ENCODE data around the gene UPK1A. TPM values are rescaled to one million over a fixed set of nuclear protein-coding genes. Genes with fewer than 3 reads are reported as not detected.
A peak's percentile ranks its signal among the peaks of the same experiment; 100 is the strongest.

Gene UPK1A
- total RNA-seq, 1 experiment from 2014 or later, result 0.69 TPM

DNA sequence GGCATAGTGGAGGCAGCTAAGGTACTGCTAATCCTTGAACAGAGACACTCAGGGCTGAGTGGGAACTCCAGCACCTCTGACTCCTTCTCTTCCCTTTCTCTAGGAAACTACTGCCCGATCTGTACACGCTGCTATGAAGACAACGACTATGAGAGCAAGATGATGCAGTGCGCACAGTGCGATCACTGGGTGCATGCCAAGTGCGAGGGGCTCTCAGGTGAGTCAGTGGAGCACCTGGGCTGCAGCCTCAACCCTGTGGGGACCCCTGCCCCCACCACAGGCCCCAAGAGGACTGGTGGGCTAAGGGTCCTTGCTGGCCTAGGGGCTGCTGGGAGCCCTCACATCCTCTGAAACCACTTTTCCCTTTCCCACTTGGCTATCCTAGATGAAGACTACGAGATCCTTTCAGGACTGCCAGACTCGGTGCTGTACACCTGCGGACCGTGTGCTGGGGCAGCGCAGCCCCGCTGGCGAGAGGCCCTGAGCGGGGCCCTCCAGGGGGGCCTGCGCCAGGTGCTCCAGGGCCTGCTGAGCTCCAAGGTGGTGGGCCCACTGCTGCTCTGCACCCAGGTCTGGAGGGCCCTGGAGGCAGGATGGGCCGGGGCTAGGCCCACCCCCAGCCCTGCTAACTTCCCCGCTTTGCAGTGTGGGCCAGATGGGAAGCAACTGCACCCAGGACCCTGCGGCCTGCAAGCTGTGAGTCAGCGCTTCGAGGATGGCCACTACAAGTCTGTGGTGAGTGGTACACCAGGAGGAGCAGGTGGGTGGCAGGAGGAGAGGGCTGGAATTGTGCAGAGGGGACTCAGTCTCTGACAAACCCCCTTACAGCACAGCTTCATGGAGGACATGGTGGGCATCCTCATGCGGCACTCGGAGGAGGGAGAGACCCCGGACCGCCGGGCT lies 61.0 kb downstream of the UPK1A start:
- ChIA-PET CTCF (no interaction called here), RAD21 (ENCODE audit: low non-redundant PET in 1 of 2, low total read pairs in 2 of 2, uncharacterized antibody in 2 of 2, unreplicated experiment in 2 of 2) (no interaction called here), POLR2A (interaction anchor here (1.1 kb wide), 1 partner anchor 14 kb away, joined by 3 read pairs; no protein-coding TSS in a partner anchor)
- Histone ChIP-seq H3K9me3 (ENCODE audit: control insufficient read depth in 1 of 2, insufficient read depth in 1 of 2, low read depth in 1 of 2, low read length in 2 of 2) (no peaks in the 10 kb centered on the region), H4K20me1 (ENCODE audit: insufficient read depth) (no peaks in the 10 kb centered on the region), H3K9ac (ENCODE audit: low read length) (no peak overlapping the region), H3K79me2 (ENCODE audit: insufficient read depth, low read length) (no peaks in the 10 kb centered on the region; the same call in 1 of the 2 replicates), H2AFZ (ENCODE audit: low read depth, low read length, poor library complexity, severe bottlenecking) (no peak overlapping the region), H3K27ac (ENCODE audit: low read depth, low read length) (no peak overlapping the region), H3K4me3 (replicated peaks in 1 of 2; ENCODE audit: low read depth in 1 of 2, low read length in 2 of 2) (no peak overlapping the region), H3K9me2 (ENCODE audit: insufficient read depth) (no peaks in the 10 kb centered on the region), H3K4me1 (ENCODE audit: control insufficient read depth in 1 of 2, insufficient read depth in 2 of 2, low read length in 2 of 2) (no peaks in the 10 kb centered on the region), H3K27me3 (ENCODE audit: insufficient read depth, low read length) (no peaks in the 10 kb centered on the region), H3K4me2 (ENCODE audit: low read length) (no peak overlapping the region), H3K36me3 (ENCODE audit: control insufficient read depth in 1 of 2, insufficient read depth in 2 of 2, low read length in 2 of 2) (peaks cover 68 to 79% of the 10 kb centered on the region in 2 experiments)
- intact Hi-C loops (cut with micrococcal nuclease), result no loop called here
- TF ChIP-seq, protein P1, sequence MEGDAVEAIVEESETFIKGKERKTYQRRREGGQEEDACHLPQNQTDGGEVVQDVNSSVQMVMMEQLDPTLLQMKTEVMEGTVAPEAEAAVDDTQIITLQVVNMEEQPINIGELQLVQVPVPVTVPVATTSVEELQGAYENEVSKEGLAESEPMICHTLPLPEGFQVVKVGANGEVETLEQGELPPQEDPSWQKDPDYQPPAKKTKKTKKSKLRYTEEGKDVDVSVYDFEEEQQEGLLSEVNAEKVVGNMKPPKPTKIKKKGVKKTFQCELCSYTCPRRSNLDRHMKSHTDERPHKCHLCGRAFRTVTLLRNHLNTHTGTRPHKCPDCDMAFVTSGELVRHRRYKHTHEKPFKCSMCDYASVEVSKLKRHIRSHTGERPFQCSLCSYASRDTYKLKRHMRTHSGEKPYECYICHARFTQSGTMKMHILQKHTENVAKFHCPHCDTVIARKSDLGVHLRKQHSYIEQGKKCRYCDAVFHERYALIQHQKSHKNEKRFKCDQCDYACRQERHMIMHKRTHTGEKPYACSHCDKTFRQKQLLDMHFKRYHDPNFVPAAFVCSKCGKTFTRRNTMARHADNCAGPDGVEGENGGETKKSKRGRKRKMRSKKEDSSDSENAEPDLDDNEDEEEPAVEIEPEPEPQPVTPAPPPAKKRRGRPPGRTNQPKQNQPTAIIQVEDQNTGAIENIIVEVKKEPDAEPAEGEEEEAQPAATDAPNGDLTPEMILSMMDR (IDR thresholded peaks at IDR 0.05 in 2 of 3, conservative IDR thresholded peaks at IDR 0.05 in 1 of 3; ENCODE audit: borderline replicate concordance in 1 of 3, insufficient read depth in 1 of 3, low read depth in 2 of 3, low read length in 2 of 3), result no peak
- TF ChIP-seq, protein P2, sequence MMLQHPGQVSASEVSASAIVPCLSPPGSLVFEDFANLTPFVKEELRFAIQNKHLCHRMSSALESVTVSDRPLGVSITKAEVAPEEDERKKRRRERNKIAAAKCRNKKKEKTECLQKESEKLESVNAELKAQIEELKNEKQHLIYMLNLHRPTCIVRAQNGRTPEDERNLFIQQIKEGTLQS (IDR thresholded peaks at IDR 0.05), result no peak
- BruUV-seq (replicated peaks), result no TSS peak
- no peak for DNase-seq (ENCODE audit: low read depth, low spot score)
- ATAC-seq, result 0 out of 2 replicates have a peak, but pooled peaks have one; percentile 12

Other genes with a start within 250 kb of the UPK1A start
- not detected for gene FFAR2, start 218.3 kb upstream of the UPK1A start, total RNA-seq (2021; ENCODE audit: unreplicated experiment)
- 0.74 TPM for gene KRTDAP, start 176.1 kb upstream of the UPK1A start, total RNA-seq (2021; ENCODE audit: unreplicated experiment)
- gene DMKN, start 152.9 kb upstream of the UPK1A start, total RNA-seq (2021; ENCODE audit: unreplicated experiment), result 246 TPM
- 0.66 TPM for gene SBSN, start 138.2 kb upstream of the UPK1A start, total RNA-seq (2021; ENCODE audit: unreplicated experiment)
- not detected for gene GAPDHS, start 133.1 kb upstream of the UPK1A start, total RNA-seq (2021; ENCODE audit: unreplicated experiment)
- 128 TPM for gene TMEM147, start 120.9 kb upstream of the UPK1A start, total RNA-seq (2021; ENCODE audit: unreplicated experiment)
- 0.27 TPM for gene ATP4A, start 102.9 kb upstream of the UPK1A start, total RNA-seq (2021; ENCODE audit: unreplicated experiment)
- gene PMIS2, start 80.3 kb upstream of the UPK1A start, total RNA-seq (2021; ENCODE audit: unreplicated experiment), result not detected
- gene HAUS5, start 53.8 kb upstream of the UPK1A start, total RNA-seq (2021; ENCODE audit: unreplicated experiment), result 31.7 TPM
- 87.2 TPM for gene RBM42, start 37.5 kb upstream of the UPK1A start, total RNA-seq (2021; ENCODE audit: unreplicated experiment)
- 1.5 TPM for gene ETV2, start 24.8 kb upstream of the UPK1A start, total RNA-seq (2021; ENCODE audit: unreplicated experiment)
- 496 TPM for gene COX6B1, start 18.2 kb upstream of the UPK1A start, total RNA-seq (2021; ENCODE audit: unreplicated experiment)
- gene ZBTB32, start 38.0 kb downstream of the UPK1A start, total RNA-seq (2021; ENCODE audit: unreplicated experiment), result not detected
- 29.9 TPM for gene KMT2B, start 51.5 kb downstream of the UPK1A start, total RNA-seq (2021; ENCODE audit: unreplicated experiment)
- gene IGFLR1, start 75.9 kb downstream of the UPK1A start, total RNA-seq (2021; ENCODE audit: unreplicated experiment), result 8.3 TPM
- 15.6 TPM for gene U2AF1L4, start 78.9 kb downstream of the UPK1A start, total RNA-seq (2021; ENCODE audit: unreplicated experiment)
- gene PSENEN, start 79.1 kb downstream of the UPK1A start, total RNA-seq (2021; ENCODE audit: unreplicated experiment), result 55.3 TPM
- 10.1 TPM for gene LIN37, start 82.1 kb downstream of the UPK1A start, total RNA-seq (2021; ENCODE audit: unreplicated experiment)
- gene HSPB6, start 90.5 kb downstream of the UPK1A start, total RNA-seq (2021; ENCODE audit: unreplicated experiment), result 0.93 TPM
- 42.5 TPM for gene PROSER3, start 91.7 kb downstream of the UPK1A start, total RNA-seq (2021; ENCODE audit: unreplicated experiment)
- 30.2 TPM for gene ARHGAP33, start 109.0 kb downstream of the UPK1A start, total RNA-seq (2021; ENCODE audit: unreplicated experiment)
- gene PRODH2, start 146.3 kb downstream of the UPK1A start, total RNA-seq (2021; ENCODE audit: unreplicated experiment), result 0.44 TPM
- gene NPHS1, start 186.0 kb downstream of the UPK1A start, total RNA-seq (2021; ENCODE audit: unreplicated experiment), result 0.57 TPM
- gene KIRREL2, start 190.4 kb downstream of the UPK1A start, total RNA-seq (2021; ENCODE audit: unreplicated experiment), result 1.3 TPM
- 41.2 TPM for gene APLP1, start 202.1 kb downstream of the UPK1A start, total RNA-seq (2021; ENCODE audit: unreplicated experiment)
- 13.7 TPM for gene NFKBID, start 234.0 kb downstream of the UPK1A start, total RNA-seq (2021; ENCODE audit: unreplicated experiment)
- 1.2 TPM for gene HCST, start 236.0 kb downstream of the UPK1A start, total RNA-seq (2021; ENCODE audit: unreplicated experiment)
- 0.49 TPM for gene TYROBP, start 241.8 kb downstream of the UPK1A start, total RNA-seq (2021; ENCODE audit: unreplicated experiment)

Measured in HCT116 (cell line).